Measurements from ENCODE around the gene RTKN. TPM values are rescaled to one million over a fixed set of nuclear protein-coding genes. Genes with fewer than 3 reads are reported as not detected.

RTKN gene
- total and polyA plus RNA-seq, 9 of the 15 experiments (the other 6 are each of a cell fraction or from before 2014, with no cell fraction given): 0.14 to 6.9 (median 3.6) TPM

- TF ChIP-seq, protein P1, sequence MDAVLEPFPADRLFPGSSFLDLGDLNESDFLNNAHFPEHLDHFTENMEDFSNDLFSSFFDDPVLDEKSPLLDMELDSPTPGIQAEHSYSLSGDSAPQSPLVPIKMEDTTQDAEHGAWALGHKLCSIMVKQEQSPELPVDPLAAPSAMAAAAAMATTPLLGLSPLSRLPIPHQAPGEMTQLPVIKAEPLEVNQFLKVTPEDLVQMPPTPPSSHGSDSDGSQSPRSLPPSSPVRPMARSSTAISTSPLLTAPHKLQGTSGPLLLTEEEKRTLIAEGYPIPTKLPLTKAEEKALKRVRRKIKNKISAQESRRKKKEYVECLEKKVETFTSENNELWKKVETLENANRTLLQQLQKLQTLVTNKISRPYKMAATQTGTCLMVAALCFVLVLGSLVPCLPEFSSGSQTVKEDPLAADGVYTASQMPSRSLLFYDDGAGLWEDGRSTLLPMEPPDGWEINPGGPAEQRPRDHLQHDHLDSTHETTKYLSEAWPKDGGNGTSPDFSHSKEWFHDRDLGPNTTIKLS (IDR thresholded peaks at IDR 0.05; ENCODE audit: borderline replicate concordance, low read depth): no peak
- TF ChIP-seq, protein P2, sequence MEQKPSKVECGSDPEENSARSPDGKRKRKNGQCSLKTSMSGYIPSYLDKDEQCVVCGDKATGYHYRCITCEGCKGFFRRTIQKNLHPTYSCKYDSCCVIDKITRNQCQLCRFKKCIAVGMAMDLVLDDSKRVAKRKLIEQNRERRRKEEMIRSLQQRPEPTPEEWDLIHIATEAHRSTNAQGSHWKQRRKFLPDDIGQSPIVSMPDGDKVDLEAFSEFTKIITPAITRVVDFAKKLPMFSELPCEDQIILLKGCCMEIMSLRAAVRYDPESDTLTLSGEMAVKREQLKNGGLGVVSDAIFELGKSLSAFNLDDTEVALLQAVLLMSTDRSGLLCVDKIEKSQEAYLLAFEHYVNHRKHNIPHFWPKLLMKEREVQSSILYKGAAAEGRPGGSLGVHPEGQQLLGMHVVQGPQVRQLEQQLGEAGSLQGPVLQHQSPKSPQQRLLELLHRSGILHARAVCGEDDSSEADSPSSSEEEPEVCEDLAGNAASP (IDR thresholded peaks at IDR 0.05): no peak
- TF ChIP-seq TSHZ1 (CRISPR knock-in tag; IDR thresholded peaks at IDR 0.05) (no peak), CREB5 (CRISPR knock-in tag; IDR thresholded peaks at IDR 0.05) (no peak), ZNF79 (CRISPR knock-in tag; IDR thresholded peaks at IDR 0.05; ENCODE audit: low read depth) (no peak), ZNF174 (CRISPR knock-in tag; IDR thresholded peaks at IDR 0.05) (no peak), SMC3 (conservative IDR thresholded peaks at IDR 0.05; ENCODE audit: insufficient read depth, low read depth, low read length) (no peak), CREBBP (IDR thresholded peaks at IDR 0.05; ENCODE audit: low read depth, low read length) (no peak), ERF (CRISPR knock-in tag; IDR thresholded peaks at IDR 0.05) (no peak), SREBF1 (IDR thresholded peaks at IDR 0.05; ENCODE audit: borderline replicate concordance, low read depth, low read length) (no peak), HDAC3 (IDR thresholded peaks at IDR 0.05; ENCODE audit: borderline replicate concordance, partially characterized antibody) (no peak), NELFE (IDR thresholded peaks at IDR 0.05; ENCODE audit: insufficient read depth, insufficient read length) (no peak), SMAD2 (IDR thresholded peaks at IDR 0.05; ENCODE audit: low read depth, low read length) (no peak), ZNF124 (CRISPR knock-in tag; IDR thresholded peaks at IDR 0.05) (no peak), PHTF2 (CRISPR knock-in tag; IDR thresholded peaks at IDR 0.05) (no peak), FOSL1 (tag; conservative IDR thresholded peaks at IDR 0.05) (no peak)
- TF ChIP-seq, protein P3, sequence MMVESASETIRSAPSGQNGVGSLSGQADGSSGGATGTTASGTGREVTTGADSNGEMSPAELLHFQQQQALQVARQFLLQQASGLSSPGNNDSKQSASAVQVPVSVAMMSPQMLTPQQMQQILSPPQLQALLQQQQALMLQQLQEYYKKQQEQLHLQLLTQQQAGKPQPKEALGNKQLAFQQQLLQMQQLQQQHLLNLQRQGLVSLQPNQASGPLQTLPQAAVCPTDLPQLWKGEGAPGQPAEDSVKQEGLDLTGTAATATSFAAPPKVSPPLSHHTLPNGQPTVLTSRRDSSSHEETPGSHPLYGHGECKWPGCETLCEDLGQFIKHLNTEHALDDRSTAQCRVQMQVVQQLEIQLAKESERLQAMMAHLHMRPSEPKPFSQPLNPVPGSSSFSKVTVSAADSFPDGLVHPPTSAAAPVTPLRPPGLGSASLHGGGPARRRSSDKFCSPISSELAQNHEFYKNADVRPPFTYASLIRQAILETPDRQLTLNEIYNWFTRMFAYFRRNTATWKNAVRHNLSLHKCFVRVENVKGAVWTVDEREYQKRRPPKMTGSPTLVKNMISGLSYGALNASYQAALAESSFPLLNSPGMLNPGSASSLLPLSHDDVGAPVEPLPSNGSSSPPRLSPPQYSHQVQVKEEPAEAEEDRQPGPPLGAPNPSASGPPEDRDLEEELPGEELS (CRISPR knock-in tag; IDR thresholded peaks at IDR 0.05; ENCODE audit: borderline replicate concordance): no peak
Observed at GRCh38 chr2:74440378-74441169, 1.2 kb downstream of the RTKN start (continued).

All from K562 (cell line).